HG03457 (cell line): ENCODE data around the gene LDLRAD3.

Experiments
- ATAC-seq: cut with Tn5 transposase; IDR thresholded peaks from one replicate; pipeline ENCODE4 v1.9.1; 2021; ENCODE audit warnings: moderate number of reproducible peaks; ENCODE audit not compliant: unreplicated experiment

LDLRAD3 gene

GRCh38 chr11:36126678-36127077 lies 182.8 kb downstream of the LDLRAD3 start:
- ATAC-seq, result no peak

GRCh38 chr11:36127550-36127949 lies 183.7 kb downstream of the LDLRAD3 start:
- no peak for ATAC-seq

GRCh38 chr11:36129955-36130354 lies 186.1 kb downstream of the LDLRAD3 start:
- ATAC-seq, result no peak

- ATAC-seq, result no peak
Observed at GRCh38 chr11:36130401-36130800, 186.5 kb downstream of the LDLRAD3 start.

GRCh38 chr11:36131721-36132397 lies 188.0 kb downstream of the LDLRAD3 start:
- ATAC-seq, result no peak

- no peak for ATAC-seq
Observed at GRCh38 chr11:36132940-36133339, 189.1 kb downstream of the LDLRAD3 start.

- ATAC-seq, result no peak
Observed at GRCh38 chr11:36135076-36135475, 191.2 kb downstream of the LDLRAD3 start.

GRCh38 chr11:36139767-36140166 lies 195.9 kb downstream of the LDLRAD3 start:
- no peak for ATAC-seq

- no peak for ATAC-seq
Observed at GRCh38 chr11:36141196-36141953, 197.5 kb downstream of the LDLRAD3 start.

- ATAC-seq, result no peak
Observed at GRCh38 chr11:36141956-36142355, 198.1 kb downstream of the LDLRAD3 start.

- no peak for ATAC-seq
Observed at GRCh38 chr11:36142439-36142838, 198.6 kb downstream of the LDLRAD3 start.

- no peak for ATAC-seq
Observed at GRCh38 chr11:36142879-36143278, 199.0 kb downstream of the LDLRAD3 start.

GRCh38 chr11:36146437-36146836 lies 202.6 kb downstream of the LDLRAD3 start:
- ATAC-seq, result no peak

- ATAC-seq, result no peak
Observed at GRCh38 chr11:36147491-36147890, 203.6 kb downstream of the LDLRAD3 start.

GRCh38 chr11:36148701-36149100 lies 204.8 kb downstream of the LDLRAD3 start:
- no peak for ATAC-seq

GRCh38 chr11:36149538-36150242 lies 205.8 kb downstream of the LDLRAD3 start:
- ATAC-seq, result peak; percentile 75

- no peak for ATAC-seq
Observed at GRCh38 chr11:36150986-36151385, 207.1 kb downstream of the LDLRAD3 start.

- ATAC-seq, result no peak
Observed at GRCh38 chr11:36151933-36152580, 208.2 kb downstream of the LDLRAD3 start.

GRCh38 chr11:36153551-36153950 lies 209.7 kb downstream of the LDLRAD3 start:
- ATAC-seq, result no peak

GRCh38 chr11:36155124-36155561 lies 211.3 kb downstream of the LDLRAD3 start:
- ATAC-seq, result no peak

GRCh38 chr11:36155770-36156160 lies 211.9 kb downstream of the LDLRAD3 start:
- ATAC-seq, result no peak
